NT2/D1 (cell line): ENCODE data around the gene VPS8.

Experiments used
- SUZ12 ChIP-seq: IDR thresholded peaks from 2 replicates; pipeline ENCODE4 v1.6.1; 2011; ENCODE audit not compliant: insufficient read length, insufficient read depth; ENCODE audit errors: extremely low read depth
- YY1 ChIP-seq: IDR thresholded peaks from 2 replicates; pipeline ENCODE4 v1.6.1; 2011; ENCODE audit not compliant: insufficient read length, insufficient read depth
- ZNF274 ChIP-seq: IDR thresholded peaks from 2 replicates; pipeline ENCODE4 v1.6.1; 2011; ENCODE audit warnings: mild to moderate bottlenecking, low read depth, low read length

GRCh38 chr3:184937611-184938010 is 125.6 kb downstream of the VPS8 start:
- no peak for TF ChIP-seq ZNF274
- TF ChIP-seq YY1: no peak
- TF ChIP-seq SUZ12: no peak
